Esophagus muscularis mucosa (tissue), 4 donors: Measurements from ENCODE around the gene CAPN10. TPM values are rescaled to one million over a fixed set of nuclear protein-coding genes. Genes with fewer than 3 reads are reported as not detected.

Experiments used
- DNase-seq: peaks from one replicate; pipeline ENCODE4 v3.0.0-alpha.2; 2017; ENCODE audit errors: extremely low spot score
- H3K27ac ChIP-seq, 4 donors: fragments of 200-600 bp; sonication (generic); replicated peaks in 1 of 4; 1 replicate in 3 of 4; 2 replicates in 1 of 4; pipeline ENCODE4 v1.5.1; 2016 to 2019; ENCODE audit warnings: mild to moderate bottlenecking in 1 of 4
- H3K27me3 ChIP-seq, 4 donors: fragments of 200-600 bp; sonication (generic); one replicate each; pipeline versions ENCODE4 v1.5.1 to v1.6.0; 2016 to 2019
- H3K36me3 ChIP-seq, 4 donors: fragments of 200-600 bp; sonication (generic); one replicate each; pipeline ENCODE4 v1.5.1; 2016 to 2019
- H3K4me1 ChIP-seq, 4 donors: fragments of 200-600 bp; sonication (generic); one replicate each; pipeline ENCODE4 v1.5.1; 2016 to 2019
- H3K4me3 ChIP-seq, 4 donors: fragments of 200-600 bp; sonication (generic); 1 replicate in 2 of 4; 2 replicates in 2 of 4; pipeline ENCODE4 v1.5.1; 2016 to 2019; ENCODE audit warnings: mild to moderate bottlenecking in 4 of 4, moderate library complexity in 1 of 4
- H3K9me3 ChIP-seq, 4 donors: fragments of 200-600 bp; sonication (generic); 1 replicate in 3 of 4; 2 replicates in 1 of 4; pipeline ENCODE4 v1.5.1; 2016 to 2019
- EP300 ChIP-seq: sonication (generic); formaldehyde crosslinking; IDR thresholded peaks from one replicate; pipeline ENCODE4 v1.6.1; 2017; ENCODE audit warnings: antibody characterized with exemption
- POLR2A ChIP-seq: fragments of 450-650 bp; IDR thresholded peaks from one replicate; pipeline ENCODE4 v1.6.1; 2017; ENCODE audit warnings: antibody characterized with exemption, moderate library complexity, mild to moderate bottlenecking, low read depth
- POLR2AphosphoS5 ChIP-seq, 2 donors: sonication (generic); formaldehyde crosslinking; IDR thresholded peaks; one replicate each; pipeline ENCODE4 v1.6.1; 2017; ENCODE audit warnings: antibody characterized with exemption in 2 of 2
- WGBS: methylation state at CpG from one replicate; pipeline ENCODE4 v1.1.5; 2018; 5-methylcytosine and 5-hydroxymethylcytosine counted together
- intact Hi-C: fragments of 100-400 bp; cut with DNase I; formaldehyde crosslinking; loops from one replicate; pipeline ENCODE4 v1.15.1; 2023
- total RNA-seq, 4 donors: library from RNA; depleted of rRNA; stranded (reverse); fragments of >200 nt; gene quantifications; one replicate each; pipeline versions ENCODE4 v1.1.0 to v1.2.1, GENCODE V29; 2016
- TF ChIP-seq, protein P1 (sequence below), 3 experiments: fragments of 200-600 bp in 2 of 3; fragments of 450-650 bp in 1 of 3; sonication (generic) in 2 of 3; IDR thresholded peaks; one replicate each; pipeline ENCODE4 v1.5.1; 2017 to 2019; ENCODE audit warnings: antibody characterized with exemption in 3 of 3, mild to moderate bottlenecking in 2 of 3, moderate library complexity in 1 of 3

Gene CAPN10
- total RNA-seq, 4 donors from 2014 or later = 16.7 to 29.2 (median 19.6) TPM

DNA sequence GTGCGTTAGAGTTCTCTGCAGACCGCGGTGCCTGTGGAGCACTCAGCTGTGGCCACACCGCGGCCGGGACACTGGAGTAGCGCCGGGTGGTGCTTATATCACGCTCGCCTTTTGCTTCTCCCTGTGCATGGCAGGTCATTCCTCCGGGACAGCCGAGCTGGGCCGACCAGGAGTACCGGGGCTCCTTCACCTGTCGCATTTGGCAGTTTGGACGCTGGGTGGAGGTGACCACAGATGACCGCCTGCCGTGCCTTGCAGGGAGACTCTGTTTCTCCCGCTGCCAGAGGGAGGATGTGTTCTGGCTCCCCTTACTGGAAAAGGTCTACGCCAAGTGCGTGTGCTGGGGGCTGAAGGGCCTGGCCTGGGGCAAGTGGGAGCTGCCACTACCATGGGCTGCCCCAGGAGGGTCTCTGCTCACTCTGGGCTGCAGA, 4.2 kb downstream of the CAPN10 start:
- no peak for DNase-seq
- no peak overlapping the region for H3K27ac ChIP-seq
- H3K9me3 ChIP-seq = no peaks in the 10 kb centered on the region
- H3K27me3 ChIP-seq = no peaks in the 10 kb centered on the region
- peaks cover 30 to 55% (median 47%) of the 10 kb centered on the region in 4 donors for H3K4me1 ChIP-seq
- TF ChIP-seq EP300 = no peak
- no peak for TF ChIP-seq POLR2A
- TF ChIP-seq, protein P1, sequence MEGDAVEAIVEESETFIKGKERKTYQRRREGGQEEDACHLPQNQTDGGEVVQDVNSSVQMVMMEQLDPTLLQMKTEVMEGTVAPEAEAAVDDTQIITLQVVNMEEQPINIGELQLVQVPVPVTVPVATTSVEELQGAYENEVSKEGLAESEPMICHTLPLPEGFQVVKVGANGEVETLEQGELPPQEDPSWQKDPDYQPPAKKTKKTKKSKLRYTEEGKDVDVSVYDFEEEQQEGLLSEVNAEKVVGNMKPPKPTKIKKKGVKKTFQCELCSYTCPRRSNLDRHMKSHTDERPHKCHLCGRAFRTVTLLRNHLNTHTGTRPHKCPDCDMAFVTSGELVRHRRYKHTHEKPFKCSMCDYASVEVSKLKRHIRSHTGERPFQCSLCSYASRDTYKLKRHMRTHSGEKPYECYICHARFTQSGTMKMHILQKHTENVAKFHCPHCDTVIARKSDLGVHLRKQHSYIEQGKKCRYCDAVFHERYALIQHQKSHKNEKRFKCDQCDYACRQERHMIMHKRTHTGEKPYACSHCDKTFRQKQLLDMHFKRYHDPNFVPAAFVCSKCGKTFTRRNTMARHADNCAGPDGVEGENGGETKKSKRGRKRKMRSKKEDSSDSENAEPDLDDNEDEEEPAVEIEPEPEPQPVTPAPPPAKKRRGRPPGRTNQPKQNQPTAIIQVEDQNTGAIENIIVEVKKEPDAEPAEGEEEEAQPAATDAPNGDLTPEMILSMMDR (IDR thresholded peaks at IDR 0.05) = no peak
- TF ChIP-seq POLR2AphosphoS5 (IDR thresholded peaks at IDR 0.05) = no peak
- intact Hi-C loops = loop anchor here (5.0 kb wide), 1 partner anchor 33 kb away; the partner anchor contains the start of gene ANKMY1
- 93% methylated on average over 20 of the region's 21 CpGs for WGBS
- no peak overlapping the region for H3K4me3 ChIP-seq
- H3K36me3 ChIP-seq = peaks cover 9 to 66% (median 52%) of the 10 kb centered on the region in 4 donors

DNA sequence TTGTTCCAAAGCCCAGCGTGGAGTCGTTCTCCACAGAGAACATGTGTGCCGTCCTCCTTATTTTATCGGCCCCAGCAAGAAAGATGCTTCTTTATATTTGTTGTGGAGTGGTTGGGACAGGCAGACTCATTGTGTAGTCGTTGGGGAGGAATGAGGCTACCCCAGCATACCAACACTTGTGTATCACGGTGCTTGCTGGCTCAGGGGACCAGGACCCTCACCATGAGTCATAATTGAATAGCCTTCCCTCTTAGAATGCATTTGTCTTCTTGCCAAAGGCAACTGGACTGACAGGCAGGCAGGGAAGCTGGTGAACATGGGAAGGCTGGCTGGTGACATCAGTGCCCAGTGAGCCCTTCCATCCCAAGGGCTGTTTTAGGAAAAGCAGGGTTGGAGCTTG, 4.7 kb downstream of the CAPN10 start:
- peaks cover 33 to 58% (median 52%) of the 10 kb centered on the region in 4 donors for H3K4me1 ChIP-seq
- intact Hi-C loops = loop anchor here (5.0 kb wide), 1 partner anchor 34 kb away; the partner anchor contains the start of gene ANKMY1
- H3K9me3 ChIP-seq = no peaks in the 10 kb centered on the region
- no peak for DNase-seq
- 94% methylated on average over 6 of the region's 6 CpGs for WGBS
- no peak for TF ChIP-seq POLR2A
- TF ChIP-seq EP300 = no peak
- TF ChIP-seq, protein P1 (IDR thresholded peaks at IDR 0.05) = no peak
- no peak for TF ChIP-seq POLR2AphosphoS5 (IDR thresholded peaks at IDR 0.05)
- no peaks in the 10 kb centered on the region for H3K27me3 ChIP-seq
- peaks cover 9 to 72% (median 55%) of the 10 kb centered on the region in 4 donors for H3K36me3 ChIP-seq
- no peak overlapping the region for H3K4me3 ChIP-seq
- no peak overlapping the region for H3K27ac ChIP-seq

DNA sequence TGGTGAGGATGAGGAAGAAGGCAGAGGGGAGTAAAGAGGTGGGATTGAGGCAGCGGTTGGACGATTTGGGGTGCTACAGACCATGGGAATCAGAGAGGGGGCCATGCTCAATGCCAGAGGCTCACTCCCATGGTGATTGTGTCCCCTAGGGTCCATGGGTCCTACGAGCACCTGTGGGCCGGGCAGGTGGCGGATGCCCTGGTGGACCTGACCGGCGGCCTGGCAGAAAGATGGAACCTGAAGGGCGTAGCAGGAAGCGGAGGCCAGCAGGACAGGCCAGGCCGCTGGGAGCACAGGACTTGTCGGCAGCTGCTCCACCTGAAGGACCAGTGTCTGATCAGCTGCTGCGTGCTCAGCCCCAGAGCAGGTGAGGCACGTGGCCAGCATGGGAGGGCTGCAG, 5.2 kb downstream of the CAPN10 start:
- no peak for DNase-seq
- no peak overlapping the region for H3K27ac ChIP-seq
- 95% methylated on average over 10 of the region's 13 CpGs for WGBS
- TF ChIP-seq EP300 (no peak), POLR2AphosphoS5 (IDR thresholded peaks at IDR 0.05) (no peak), POLR2A (no peak)
- TF ChIP-seq, protein P1 (IDR thresholded peaks at IDR 0.05) = no peak
- no peaks in the 10 kb centered on the region for H3K9me3 ChIP-seq
- H3K4me3 ChIP-seq = no peak overlapping the region
- H3K4me1 ChIP-seq = peaks cover 39 to 64% (median 56%) of the 10 kb centered on the region in 4 donors
- H3K27me3 ChIP-seq = no peaks in the 10 kb centered on the region
- intact Hi-C loops = loop anchor here (5.0 kb wide), 1 partner anchor 34 kb away; the partner anchor contains the start of gene ANKMY1
- H3K36me3 ChIP-seq = peaks cover 9 to 77% (median 58%) of the 10 kb centered on the region in 4 donors

DNA sequence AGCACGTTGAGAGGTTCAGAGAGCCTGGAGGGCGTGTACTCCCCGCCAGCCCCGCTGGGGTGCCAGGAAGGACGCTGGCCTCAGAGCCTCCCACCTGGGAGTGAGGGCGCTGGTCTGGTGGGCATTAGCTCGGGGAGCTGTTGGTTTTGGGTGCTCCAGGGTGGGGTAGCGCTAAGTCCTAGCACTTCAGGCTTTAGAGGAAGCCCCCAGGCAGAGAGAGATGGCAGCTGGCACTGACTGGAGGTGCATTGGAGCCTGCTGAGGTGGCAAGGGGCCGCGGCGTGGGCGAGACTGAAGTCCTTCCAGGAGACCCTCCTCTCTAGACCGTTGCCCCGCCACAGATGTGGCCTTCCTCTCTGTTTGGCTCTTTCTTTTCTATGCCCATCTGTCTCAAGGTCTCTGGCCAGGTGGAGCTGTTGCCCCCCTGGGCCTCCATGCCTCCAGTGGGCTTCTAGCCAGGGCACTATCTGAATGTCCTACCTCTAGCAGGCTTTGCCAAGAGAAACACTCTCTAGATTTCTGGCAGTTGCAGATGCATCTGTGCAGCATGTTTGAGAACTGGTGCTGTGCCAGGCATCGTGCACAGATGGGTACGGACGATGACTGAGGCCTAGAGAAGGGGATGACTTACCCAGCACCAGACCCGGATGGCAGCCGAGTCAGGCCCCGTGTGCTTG, 6.6 kb downstream of the CAPN10 start:
- Histone ChIP-seq H3K27me3 (no peaks in the 10 kb centered on the region), H3K27ac (no peak overlapping the region), H3K9me3 (no peaks in the 10 kb centered on the region), H3K4me3 (no peak overlapping the region), H3K36me3 (peaks cover 17 to 91% (median 69%) of the 10 kb centered on the region in 4 donors), H3K4me1 (peaks cover 28 to 56% (median 48%) of the 10 kb centered on the region in 4 donors)
- intact Hi-C loops = loop anchor here (5.0 kb wide), 1 partner anchor 36 kb away; the partner anchor contains the start of gene ANKMY1
- TF ChIP-seq POLR2A (no peak), POLR2AphosphoS5 (IDR thresholded peaks at IDR 0.05) (no peak), EP300 (no peak)
- TF ChIP-seq, protein P1 (IDR thresholded peaks at IDR 0.05) = no peak
- DNase-seq = no peak
- WGBS = 81% methylated on average over 20 of the region's 20 CpGs
